Ovary (tissue), 3 donors: ENCODE results near the gene LAG3.

ENCODE experiments used
- CTCF ChIP-seq, 3 donors: fragments of 450-650 bp in 2 of 3; fragments of 200-600 bp in 1 of 3; IDR thresholded peaks; one replicate each; pipeline versions ENCODE4 v1.5.1 to v1.8.0; 2016 to 2022; ENCODE audit warnings: antibody characterized with exemption in 3 of 3, mild to moderate bottlenecking in 1 of 3
- POLR2A ChIP-seq: fragments of 450-650 bp; IDR thresholded peaks from one replicate; pipeline ENCODE4 v1.6.1; 2017; ENCODE audit warnings: antibody characterized with exemption, mild to moderate bottlenecking, moderate library complexity
- donor health status: DM: no; HTN: no; CAD: no.

- TF ChIP-seq CTCF (IDR thresholded peaks at IDR 0.05): no peak
- no peak for TF ChIP-seq POLR2A
These were observed 2.2 kb upstream of the LAG3 start for GRCh38 chr12:6770094-6770493.
